Peyer's patch (tissue), 4 donors: ENCODE data around the gene TTC23. TPM values are rescaled to one million over a fixed set of nuclear protein-coding genes. Genes with fewer than 3 reads are reported as not detected.

Source experiments
- DNase-seq, 3 donors: peaks; one replicate each; pipeline ENCODE4 v3.0.0-alpha.2; 2017 to 2019
- H3K27ac ChIP-seq, 4 donors: fragments of 200-600 bp; sonication (generic); one replicate each; pipeline ENCODE4 v1.5.1; 2016 to 2019
- H3K27me3 ChIP-seq, 2 donors: fragments of 200-600 bp; sonication (generic); one replicate each; pipeline ENCODE4 v1.5.1; 2019
- H3K36me3 ChIP-seq, 3 donors: fragments of 200-600 bp; sonication (generic); one replicate each; pipeline ENCODE4 v1.5.1; 2016 to 2019
- H3K4me1 ChIP-seq, 4 donors: fragments of 200-600 bp; sonication (generic); one replicate each; pipeline ENCODE4 v1.5.1; 2016 to 2019
- H3K4me3 ChIP-seq, 4 donors: fragments of 200-600 bp; sonication (generic); 1 replicate in 3 of 4; 2 replicates in 1 of 4; pipeline ENCODE4 v1.5.1; 2016 to 2019; ENCODE audit warnings: mild to moderate bottlenecking in 1 of 4
- H3K9me3 ChIP-seq, 4 donors: fragments of 200-600 bp; sonication (generic); one replicate each; pipeline ENCODE4 v1.5.1; 2016 to 2019; ENCODE audit warnings: mild to moderate bottlenecking in 1 of 4
- CTCF ChIP-seq, 6 experiments: fragments of 450-650 bp in 4 of 6; fragments of 200-600 bp in 2 of 6; sonication (generic) in 1 of 6; IDR thresholded peaks; one replicate each; pipeline ENCODE4 v1.5.1; 2017 to 2019; ENCODE audit warnings: antibody characterized with exemption in 6 of 6, mild to moderate bottlenecking in 3 of 6, moderate library complexity in 1 of 6
- POLR2A ChIP-seq, 2 donors: fragments of 450-650 bp; IDR thresholded peaks; one replicate each; pipeline ENCODE4 v1.5.1; 2017; ENCODE audit warnings: antibody characterized with exemption in 2 of 2, mild to moderate bottlenecking in 2 of 2, moderate library complexity in 2 of 2
- total RNA-seq, 4 donors: library from RNA; depleted of rRNA; stranded (reverse); fragments of >200 nt; gene quantifications; one replicate each; pipeline ENCODE4 v1.1.0, GENCODE V29; 2016

The TTC23 gene
- total RNA-seq, 4 donors from 2014 or later = 8.2 to 33.0 (median 22.9) TPM

GRCh38 chr15:99282121-99282520 is 32.7 kb upstream of the TTC23 start:
- DNase-seq = no peak
- H3K27ac ChIP-seq = no peak overlapping the region
- TF ChIP-seq CTCF (IDR thresholded peaks at IDR 0.05) = no peak
- TF ChIP-seq POLR2A (IDR thresholded peaks at IDR 0.05) = no peak
- no peaks in the 10 kb centered on the region for H3K9me3 ChIP-seq
- H3K36me3 ChIP-seq = no peaks in the 10 kb centered on the region
- H3K27me3 ChIP-seq = no peaks in the 10 kb centered on the region
- H3K4me1 ChIP-seq = no peaks in the 10 kb centered on the region
- H3K4me3 ChIP-seq = no peak overlapping the region

- Histone ChIP-seq H3K4me3 (no peak overlapping the region), H3K4me1 (no peaks in the 10 kb centered on the region), H3K27ac (no peak overlapping the region), H3K27me3 (no peaks in the 10 kb centered on the region), H3K9me3 (no peaks in the 10 kb centered on the region), H3K36me3 (no peaks in the 10 kb centered on the region)
- DNase-seq = no peak
- no peak for TF ChIP-seq CTCF (IDR thresholded peaks at IDR 0.05)
- no peak for TF ChIP-seq POLR2A (IDR thresholded peaks at IDR 0.05)
Observed at GRCh38 chr15:99279827-99280226, 30.4 kb upstream of the TTC23 start.

- Histone ChIP-seq H3K9me3 (no peaks in the 10 kb centered on the region), H3K4me3 (no peak overlapping the region), H3K27me3 (no peaks in the 10 kb centered on the region), H3K36me3 (no peaks in the 10 kb centered on the region), H3K4me1 (no peaks in the 10 kb centered on the region), H3K27ac (no peak overlapping the region)
- no peak for DNase-seq
- TF ChIP-seq POLR2A (IDR thresholded peaks at IDR 0.05) = no peak
- TF ChIP-seq CTCF (IDR thresholded peaks at IDR 0.05) = no peak
Observed at GRCh38 chr15:99279290-99279689, 29.9 kb upstream of the TTC23 start.

- H3K27ac ChIP-seq = no peak overlapping the region
- H3K9me3 ChIP-seq = no peaks in the 10 kb centered on the region
- no peaks in the 10 kb centered on the region for H3K4me1 ChIP-seq
- no peak for DNase-seq
- no peak overlapping the region for H3K4me3 ChIP-seq
- no peak for TF ChIP-seq POLR2A (IDR thresholded peaks at IDR 0.05)
- TF ChIP-seq CTCF (IDR thresholded peaks at IDR 0.05) = no peak
- no peaks in the 10 kb centered on the region for H3K36me3 ChIP-seq
- H3K27me3 ChIP-seq = no peaks in the 10 kb centered on the region
Observed at GRCh38 chr15:99275525-99276128, 26.2 kb upstream of the TTC23 start.

- Histone ChIP-seq H3K27ac (no peak overlapping the region), H3K27me3 (no peaks in the 10 kb centered on the region), H3K36me3 (no peaks in the 10 kb centered on the region), H3K4me1 (no peaks in the 10 kb centered on the region), H3K9me3 (no peaks in the 10 kb centered on the region), H3K4me3 (no peak overlapping the region)
- no peak for DNase-seq
- no peak for TF ChIP-seq POLR2A (IDR thresholded peaks at IDR 0.05)
Observed at GRCh38 chr15:99275061-99275460, 25.7 kb upstream of the TTC23 start.

- no peaks in the 10 kb centered on the region for H3K9me3 ChIP-seq
- no peaks in the 10 kb centered on the region for H3K27me3 ChIP-seq
- TF ChIP-seq POLR2A (IDR thresholded peaks at IDR 0.05) = no peak
- TF ChIP-seq CTCF (IDR thresholded peaks at IDR 0.05) = no peak
- H3K4me3 ChIP-seq = no peak overlapping the region
- H3K4me1 ChIP-seq = no peaks in the 10 kb centered on the region
- no peaks in the 10 kb centered on the region for H3K36me3 ChIP-seq
- no peak for DNase-seq
- H3K27ac ChIP-seq = no peak overlapping the region
Observed at GRCh38 chr15:99273801-99274200, 24.4 kb upstream of the TTC23 start.
